Right lobe of liver (tissue), 4 donors: ENCODE data around the gene BTBD6.

Experiments
- POLR2A ChIP-seq: fragments of 450-650 bp; IDR thresholded peaks from one replicate; pipeline ENCODE4 v1.6.1; 2017; ENCODE audit warnings: antibody characterized with exemption, mild to moderate bottlenecking
- TF ChIP-seq, protein P1 (sequence below), 4 donors: fragments of 200-600 bp in 3 of 4; fragments of 450-650 bp in 1 of 4; IDR thresholded peaks; one replicate each; pipeline versions ENCODE4 v1.5.1 to v1.8.0; 2016 to 2022; ENCODE audit warnings: antibody characterized with exemption in 4 of 4, mild to moderate bottlenecking in 2 of 4
- donor health status: DM: no; HTN: no; CAD: no.
- donor health status: DM: no; HTN: no; CAD: no.
- donor health status: DM: no; HTN: yes; CAD: no.

- TF ChIP-seq, protein P1, sequence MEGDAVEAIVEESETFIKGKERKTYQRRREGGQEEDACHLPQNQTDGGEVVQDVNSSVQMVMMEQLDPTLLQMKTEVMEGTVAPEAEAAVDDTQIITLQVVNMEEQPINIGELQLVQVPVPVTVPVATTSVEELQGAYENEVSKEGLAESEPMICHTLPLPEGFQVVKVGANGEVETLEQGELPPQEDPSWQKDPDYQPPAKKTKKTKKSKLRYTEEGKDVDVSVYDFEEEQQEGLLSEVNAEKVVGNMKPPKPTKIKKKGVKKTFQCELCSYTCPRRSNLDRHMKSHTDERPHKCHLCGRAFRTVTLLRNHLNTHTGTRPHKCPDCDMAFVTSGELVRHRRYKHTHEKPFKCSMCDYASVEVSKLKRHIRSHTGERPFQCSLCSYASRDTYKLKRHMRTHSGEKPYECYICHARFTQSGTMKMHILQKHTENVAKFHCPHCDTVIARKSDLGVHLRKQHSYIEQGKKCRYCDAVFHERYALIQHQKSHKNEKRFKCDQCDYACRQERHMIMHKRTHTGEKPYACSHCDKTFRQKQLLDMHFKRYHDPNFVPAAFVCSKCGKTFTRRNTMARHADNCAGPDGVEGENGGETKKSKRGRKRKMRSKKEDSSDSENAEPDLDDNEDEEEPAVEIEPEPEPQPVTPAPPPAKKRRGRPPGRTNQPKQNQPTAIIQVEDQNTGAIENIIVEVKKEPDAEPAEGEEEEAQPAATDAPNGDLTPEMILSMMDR (IDR thresholded peaks at IDR 0.05) = peak in 2 of 4 donors; percentile 13 to 25
- TF ChIP-seq POLR2A = no peak
Measured at GRCh38 chr14:105267820-105268548, 19.7 kb downstream of the BTBD6 start.
